Fibroblast of upper back skin (primary cell): Measurements from ENCODE around the gene PRR18.

Source experiments
- DNase-seq: peaks from one replicate; pipeline ENCODE4 v3.0.0-alpha.2; 2013

Gene PRR18

GRCh38 chr6:166333172-166333995 lies 25.2 kb upstream of the PRR18 start:
- DNase-seq = no peak

GRCh38 chr6:166331503-166332415 lies 23.6 kb upstream of the PRR18 start:
- no peak for DNase-seq

- DNase-seq = no peak
These were observed 22.4 kb upstream of the PRR18 start for GRCh38 chr6:166330612-166331011.

GRCh38 chr6:166325383-166326042 lies 17.3 kb upstream of the PRR18 start:
- DNase-seq = no peak

- DNase-seq = no peak
These were observed 15.2 kb upstream of the PRR18 start for GRCh38 chr6:166323395-166323794.

GRCh38 chr6:166318649-166319600 lies 10.7 kb upstream of the PRR18 start:
- no peak for DNase-seq

- no peak for DNase-seq
These were observed 10.0 kb upstream of the PRR18 start for GRCh38 chr6:166318227-166318626.

- DNase-seq = no peak
These were observed 9.3 kb upstream of the PRR18 start for GRCh38 chr6:166317261-166318212.

GRCh38 chr6:166315436-166315835 lies 7.2 kb upstream of the PRR18 start:
- DNase-seq = no peak

GRCh38 chr6:166314454-166314853 lies 6.3 kb upstream of the PRR18 start:
- DNase-seq = no peak

GRCh38 chr6:166313255-166314070 lies 5.3 kb upstream of the PRR18 start:
- DNase-seq = peak; percentile 32

GRCh38 chr6:166312832-166313231 lies 4.6 kb upstream of the PRR18 start:
- no peak for DNase-seq

GRCh38 chr6:166310634-166311033 lies 2.4 kb upstream of the PRR18 start:
- DNase-seq = no peak

- no peak for DNase-seq
These were observed 1.8 kb upstream of the PRR18 start for GRCh38 chr6:166309977-166310376.

GRCh38 chr6:166308769-166309589 lies 787 bp upstream of the PRR18 start:
- no peak for DNase-seq

GRCh38 chr6:166307082-166308032 lies 835 bp downstream of the PRR18 start:
- no peak for DNase-seq

- DNase-seq = no peak
These were observed 1.7 kb downstream of the PRR18 start for GRCh38 chr6:166306378-166307081.
